Measurements from ENCODE around the gene TRIM47. TPM values are rescaled to one million over a fixed set of nuclear protein-coding genes. Genes with fewer than 3 reads are reported as not detected.

The TRIM47 gene
- total RNA-seq, 2 donors from 2014 or later = 1.6 to 2.7 TPM

- DNase-seq = no peak
- H3K4me3 Mint-ChIP-seq = no peak overlapping the region
- H3K27ac Mint-ChIP-seq = no peak overlapping the region
- no peaks in the 10 kb centered on the region for H3K27me3 Mint-ChIP-seq (ENCODE audit: insufficient read depth)
- 91 to 92% methylated on average over 2 to 13 of the region's 13 CpGs for WGBS, 2 experiments (ENCODE audit: insufficient coverage in 1 of 2, insufficient read length in 1 of 2)
- Histone ChIP-seq H3K4me3 (ENCODE audit: low read length) (no peak overlapping the region), H3K9ac (ENCODE audit: extremely low read depth, low read length, poor library complexity, severe bottlenecking) (no peak overlapping the region), H3K9me3 (ENCODE audit: control insufficient read depth, low read length) (no peaks in the 10 kb centered on the region), H3K4me1 (ENCODE audit: control insufficient read depth, insufficient read depth, low read length) (no peaks in the 10 kb centered on the region), H3K27me3 (ENCODE audit: control insufficient read depth, insufficient read depth, low read length, poor library complexity, severe bottlenecking) (no peaks in the 10 kb centered on the region), H3K36me3 (ENCODE audit: control insufficient read depth, insufficient read depth, low read length) (peaks cover 35% of the 10 kb centered on the region), H3K27ac (ENCODE audit: low read depth, low read length) (no peak overlapping the region)
- H3K36me3 Mint-ChIP-seq (ENCODE audit: low read depth) = peaks cover 24% of the 10 kb centered on the region
- peaks cover 1% of the 10 kb centered on the region for H3K4me1 Mint-ChIP-seq
- no peak for TF ChIP-seq CTCF (conservative IDR thresholded peaks at IDR 0.05)
- no peaks in the 10 kb centered on the region for H3K9me3 Mint-ChIP-seq
These were observed 53.2 kb downstream of the TRIM47 start for GRCh38 chr17:75825149-75825552.

GRCh38 chr17:75824666-75825065 is 53.7 kb downstream of the TRIM47 start:
- Histone ChIP-seq H3K27ac (ENCODE audit: low read depth, low read length) (no peak overlapping the region), H3K27me3 (ENCODE audit: control insufficient read depth, insufficient read depth, low read length, poor library complexity, severe bottlenecking) (no peaks in the 10 kb centered on the region), H3K36me3 (ENCODE audit: control insufficient read depth, insufficient read depth, low read length) (peaks cover 40% of the 10 kb centered on the region), H3K4me3 (ENCODE audit: low read length) (no peak overlapping the region), H3K9me3 (ENCODE audit: control insufficient read depth, low read length) (no peaks in the 10 kb centered on the region), H3K9ac (ENCODE audit: extremely low read depth, low read length, poor library complexity, severe bottlenecking) (no peak overlapping the region), H3K4me1 (ENCODE audit: control insufficient read depth, insufficient read depth, low read length) (no peaks in the 10 kb centered on the region)
- no peak for DNase-seq
- TF ChIP-seq CTCF (conservative IDR thresholded peaks at IDR 0.05) = no peak
- H3K9me3 Mint-ChIP-seq = no peaks in the 10 kb centered on the region
- H3K27me3 Mint-ChIP-seq (ENCODE audit: insufficient read depth) = no peaks in the 10 kb centered on the region
- 88% methylated on average over 2 of the region's 2 CpGs; no CpG with 5 or more reads in 1 of the 2 experiments for whole genome bisulfite sequencing, 2 experiments (ENCODE audit: insufficient coverage in 1 of 2, insufficient read length in 1 of 2)
- H3K36me3 Mint-ChIP-seq (ENCODE audit: low read depth) = peaks cover 27% of the 10 kb centered on the region
- H3K4me3 Mint-ChIP-seq = no peak overlapping the region
- peaks cover 1% of the 10 kb centered on the region for H3K4me1 Mint-ChIP-seq
- no peak overlapping the region for H3K27ac Mint-ChIP-seq

Other genes with a start within 250 kb of the TRIM47 start
- under 1 TPM in 1 of 2 donors, not detected in 1; 0.40 TPM for gene SMIM5, start 245.1 kb downstream of the TRIM47 start, total RNA-seq
- gene RECQL5, start 211.4 kb downstream of the TRIM47 start, total RNA-seq = 10 to 100 TPM; 54.3 TPM
- gene SAP30BP, start 211.2 kb downstream of the TRIM47 start, total RNA-seq = 100 to 1,000 TPM in 1 of 2 donors, 10 to 100 TPM in 1; 96.5 to 113 TPM
- 1 to 10 TPM; 3.4 to 5.1 TPM for gene ITGB4, start 157.1 kb downstream of the TRIM47 start, total RNA-seq
- gene GALK1, start 113.4 kb downstream of the TRIM47 start, total RNA-seq = 10 to 100 TPM; 26.7 to 33.2 TPM
- 10 to 100 TPM; 38.0 to 39.0 TPM for gene UNK, start 93.8 kb downstream of the TRIM47 start, total RNA-seq
- gene UNC13D, start 34.2 kb downstream of the TRIM47 start, total RNA-seq = 1 to 10 TPM; 6.3 to 6.4 TPM
- gene WBP2, start 23.2 kb downstream of the TRIM47 start, total RNA-seq = 10 to 100 TPM; 74.3 to 82.7 TPM
- gene TRIM65, start 18.4 kb upstream of the TRIM47 start, total RNA-seq = 10 to 100 TPM; 27.4 to 35.3 TPM
- 100 to 1,000 TPM; 103 to 118 TPM for gene MRPL38, start 26.3 kb upstream of the TRIM47 start, total RNA-seq
- 10 to 100 TPM; 25.9 to 39.1 TPM for gene FBF1, start 62.5 kb upstream of the TRIM47 start, total RNA-seq
- 10 to 100 TPM; 28.6 to 37.1 TPM for gene ACOX1, start 100.6 kb upstream of the TRIM47 start, total RNA-seq
- 10 to 100 TPM; 12.1 to 15.3 TPM for gene TEN1, start 100.7 kb upstream of the TRIM47 start, total RNA-seq
- 10 to 100 TPM in 1 of 2 donors, 1 to 10 TPM in 1; 7.3 to 11.7 TPM for gene CDK3, start 122.3 kb upstream of the TRIM47 start, total RNA-seq
- gene EVPL, start 148.7 kb upstream of the TRIM47 start, total RNA-seq = under 1 TPM; 0.20 to 0.51 TPM
- 10 to 100 TPM; 73.9 to 78.0 TPM for gene SRP68, start 193.9 kb upstream of the TRIM47 start, total RNA-seq
- not detected for gene GALR2, start 196.2 kb upstream of the TRIM47 start, total RNA-seq
- under 1 TPM in 1 of 2 donors, not detected in 1; 0.09 TPM for gene ZACN, start 200.6 kb upstream of the TRIM47 start, total RNA-seq
- 100 to 1,000 TPM; 159 to 187 TPM for gene EXOC7, start 225.2 kb upstream of the TRIM47 start, total RNA-seq

All from endodermal cell (in vitro differentiated cells).